ENCODE data around the gene SP6.

SP6 gene

DNA sequence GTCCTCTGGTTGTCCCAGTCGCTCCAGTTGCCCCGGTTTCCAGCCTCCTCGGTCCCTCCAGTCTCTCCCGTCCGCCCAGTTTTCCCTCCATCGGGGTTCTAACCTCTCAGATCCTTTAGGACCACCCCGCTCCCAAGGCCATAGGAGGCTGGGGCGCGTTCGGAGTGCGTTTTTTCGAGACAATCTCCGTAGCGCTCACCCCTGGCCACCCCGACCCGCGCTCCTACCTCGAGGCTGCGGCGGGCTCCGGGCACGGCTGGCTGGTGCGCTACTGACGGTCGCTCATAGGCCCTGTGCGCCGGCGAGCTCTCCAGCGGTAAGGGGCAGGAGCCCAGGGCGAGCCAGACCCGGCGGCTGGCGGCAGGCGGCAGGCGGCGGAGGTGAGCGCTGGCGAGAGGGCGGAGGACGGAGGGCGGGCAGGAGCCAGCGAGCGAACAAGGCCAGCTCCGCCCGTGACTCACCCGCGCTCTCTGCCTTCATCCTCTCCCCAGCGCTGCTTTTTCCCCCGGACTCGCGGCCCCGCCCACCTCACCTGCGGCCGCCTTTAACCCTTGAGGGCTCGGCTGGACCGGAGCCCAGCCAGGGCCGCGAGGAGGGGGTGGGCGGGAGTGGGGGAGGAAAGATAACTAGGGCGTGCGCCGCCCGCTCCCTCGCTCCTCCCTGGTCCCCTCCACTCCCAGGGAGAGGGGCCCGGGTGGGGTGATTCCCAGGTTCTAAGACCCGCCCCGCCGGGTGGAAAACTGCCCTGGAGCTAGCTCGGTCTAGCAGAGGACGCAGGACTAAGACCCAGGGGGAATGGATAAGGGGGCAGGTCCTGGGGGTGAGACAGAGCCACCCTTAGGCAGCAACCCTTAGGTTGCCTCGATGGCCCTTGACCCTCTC lies at the start of gene SP6:
Gene SP6 (minus strand): TSS at position 472 of the 882 bp plus-strand sequence. CDS start 2,734 bp downstream, outside the sequence.
- no peak for FAIRE-seq

DNA sequence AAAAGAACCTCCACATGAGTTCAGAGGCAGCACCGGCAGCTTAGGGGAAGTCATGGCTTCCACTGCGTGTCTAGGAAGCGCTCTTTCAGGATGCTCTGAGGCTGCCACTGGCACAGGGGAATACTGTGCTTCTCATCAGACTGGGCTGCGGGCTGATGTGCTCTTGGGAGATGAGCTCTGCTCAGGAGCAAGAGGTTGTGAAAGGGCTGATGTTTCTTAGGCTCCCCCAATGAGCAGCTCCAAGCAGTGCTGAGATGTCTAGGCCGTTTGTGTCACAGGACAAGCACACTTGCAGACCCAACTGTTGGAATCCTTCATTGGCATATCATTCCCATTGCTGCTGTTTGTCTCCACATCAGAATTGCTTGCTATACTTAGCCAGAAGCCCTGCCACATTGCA lies 48.7 kb upstream of the SP6 start:
- no peak for FAIRE-seq

DNA sequence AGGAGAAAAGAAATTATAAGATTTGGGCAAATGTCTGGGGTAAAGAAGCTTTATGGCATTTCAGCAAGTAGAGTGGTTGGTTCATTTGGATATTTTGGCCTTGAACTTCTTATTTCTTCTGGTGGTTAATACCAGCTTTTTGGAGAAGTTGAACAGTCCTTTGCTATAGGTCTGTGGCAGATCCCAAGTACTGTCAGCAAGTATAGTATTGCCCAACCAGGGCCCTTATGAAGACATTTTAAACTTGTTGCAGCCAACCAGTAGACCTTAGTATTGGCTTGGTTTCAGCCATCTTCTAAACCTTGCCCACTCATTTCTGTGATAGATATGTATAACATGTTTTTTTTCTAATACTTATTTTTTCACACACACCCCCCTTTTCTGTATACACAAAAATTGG lies 47.3 kb upstream of the SP6 start:
- no peak for FAIRE-seq

DNA sequence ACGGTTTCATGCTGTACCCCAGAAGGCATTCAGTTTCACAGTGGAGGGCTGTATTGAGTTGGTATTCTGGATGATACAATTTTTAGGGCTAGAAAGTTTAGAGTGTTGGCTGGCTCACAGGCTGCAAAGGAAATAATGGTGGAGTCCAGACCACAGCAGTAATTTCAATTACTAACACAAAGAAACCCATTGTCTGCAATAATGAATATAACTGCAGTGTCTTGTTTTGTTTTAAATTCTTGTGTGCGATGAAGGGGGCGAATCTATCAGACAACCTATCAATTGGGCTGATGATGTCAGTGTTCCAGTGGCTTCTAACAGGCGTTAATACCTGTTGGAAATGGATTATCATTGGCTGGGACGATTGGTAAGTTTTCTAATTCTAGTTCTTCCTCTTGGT lies 46.6 kb upstream of the SP6 start:
- no peak for FAIRE-seq

DNA sequence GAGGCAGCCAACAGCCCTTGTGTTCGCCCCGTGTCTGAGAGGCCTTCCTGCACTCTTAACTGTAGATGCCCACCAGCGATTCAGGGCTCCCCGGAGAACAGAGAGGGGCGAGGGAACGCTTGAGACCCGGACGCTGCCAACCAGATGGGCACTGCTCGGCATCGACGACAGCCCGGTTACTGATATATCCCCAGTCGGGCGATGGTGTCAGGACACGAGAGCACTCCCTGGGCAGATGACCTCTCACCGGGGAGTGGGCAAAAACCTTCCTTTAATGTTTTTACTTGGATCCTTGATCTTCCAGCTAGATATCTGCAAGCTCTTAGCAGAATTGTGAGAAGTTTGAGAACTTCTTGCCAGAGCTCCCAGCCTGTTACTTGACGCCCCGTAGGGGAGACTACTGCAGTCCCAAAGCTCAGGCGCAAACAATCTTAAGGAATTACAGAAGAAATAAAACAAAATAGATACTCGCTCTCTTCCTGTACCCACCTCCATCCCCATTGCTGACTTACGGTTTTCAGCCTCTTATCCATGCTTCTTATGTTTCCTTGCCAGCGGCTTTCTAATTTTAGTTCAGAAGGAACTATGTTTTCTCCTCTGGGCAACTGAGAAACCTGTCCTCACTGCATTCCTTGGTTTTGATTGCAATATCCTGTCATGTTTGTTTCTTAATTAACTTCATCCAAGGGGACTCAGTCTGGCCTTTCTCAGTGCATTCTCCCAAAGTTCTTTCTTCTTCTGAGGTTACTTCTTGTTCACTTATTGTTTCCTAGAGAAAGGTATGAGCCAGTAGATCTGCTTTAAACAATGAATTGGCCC lies 45.9 kb upstream of the SP6 start:
- FAIRE-seq: no peak

- peak; percentile 92 for FAIRE-seq
These were observed 45.1 kb upstream of the SP6 start, which contains the start of gene SP2 for GRCh38 chr17:47895856-47896671. TSS of gene SP2 (plus strand) at chr17:47896236. CDS start at chr17:47896287, 51 bp downstream.

- no peak for FAIRE-seq
These were observed 44.4 kb upstream of the SP6 start for GRCh38 chr17:47895347-47895855.

DNA sequence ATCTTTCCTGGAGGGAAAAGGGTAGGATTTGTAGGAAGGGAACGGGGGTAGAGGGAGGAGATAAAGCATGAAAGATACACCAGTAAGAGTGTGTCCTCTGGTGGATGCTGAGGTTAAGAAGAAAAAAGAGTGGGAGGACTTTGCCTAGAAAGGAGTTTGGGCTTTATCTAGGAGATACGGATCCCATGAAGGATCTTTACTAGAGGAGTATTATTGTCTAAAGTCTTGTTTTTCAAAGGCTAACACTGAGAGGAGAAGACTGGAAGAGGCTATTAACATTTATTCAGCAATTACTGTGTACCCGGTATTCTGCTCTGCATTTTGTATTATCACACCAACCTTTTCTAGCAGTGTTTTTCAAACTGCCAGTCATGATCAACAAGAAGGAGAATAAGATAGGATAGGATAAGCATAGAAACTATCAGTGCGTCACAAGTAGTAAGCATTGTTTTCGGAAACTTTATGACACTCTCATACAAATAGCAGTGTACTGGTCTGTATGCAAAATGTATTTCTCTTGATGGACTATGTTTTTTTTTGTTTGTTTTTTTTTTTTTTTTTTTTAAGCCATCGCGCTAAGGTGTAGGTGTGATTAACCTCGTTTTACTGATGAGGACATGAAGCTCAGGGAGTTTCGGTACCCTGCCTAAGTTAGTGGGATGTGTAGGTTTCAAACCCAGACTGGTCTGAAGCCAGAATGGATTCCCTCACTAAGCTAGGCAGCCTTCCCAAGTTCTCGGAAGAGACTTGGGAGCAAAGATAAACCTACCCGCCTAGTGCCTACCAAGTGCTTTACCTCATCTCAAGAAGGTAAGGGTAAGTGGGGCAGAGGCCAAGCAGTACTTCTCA lies 43.8 kb upstream of the SP6 start:
- no peak for FAIRE-seq

- FAIRE-seq: no peak
These were observed 40.7 kb upstream of the SP6 start for GRCh38 chr17:47891545-47892088.

DNA sequence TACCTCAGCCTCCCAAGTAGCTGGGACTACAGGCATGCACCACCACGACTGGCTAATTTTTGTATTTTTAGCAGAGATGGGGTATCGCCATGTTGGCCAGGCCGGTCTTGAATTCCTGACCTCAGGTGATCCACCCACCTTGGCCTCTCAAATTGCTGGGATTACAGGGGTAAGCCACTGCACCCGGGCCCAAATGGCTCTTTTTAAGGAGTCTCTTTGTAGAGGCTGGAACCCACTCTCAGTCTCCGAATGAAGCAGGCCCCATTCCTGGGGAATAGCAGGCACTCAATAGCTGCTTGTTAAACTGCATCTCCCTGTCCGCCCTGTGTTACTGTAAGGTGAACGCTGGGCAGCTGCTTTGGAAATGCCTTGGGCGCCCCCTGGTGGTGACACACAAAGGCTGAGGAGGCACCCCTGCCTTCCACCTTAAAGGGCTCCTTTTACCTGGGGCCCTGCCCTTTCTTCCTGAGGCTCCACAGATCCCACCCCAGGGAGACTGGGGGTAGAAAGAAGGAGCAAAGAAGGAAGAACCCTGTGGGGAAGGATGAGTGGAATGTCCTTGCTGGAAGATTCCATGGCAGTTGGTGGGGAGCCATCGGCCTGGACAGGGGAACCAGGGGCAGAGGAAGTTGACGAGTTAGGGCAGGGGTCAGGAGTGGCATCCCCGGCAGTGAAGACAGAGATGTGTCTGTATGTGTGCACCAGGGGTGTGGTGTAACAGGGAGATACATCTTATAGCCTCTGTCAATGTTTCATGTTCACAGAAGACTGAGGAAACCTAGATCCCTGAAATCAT lies 39.0 kb upstream of the SP6 start:
- FAIRE-seq: no peak

DNA sequence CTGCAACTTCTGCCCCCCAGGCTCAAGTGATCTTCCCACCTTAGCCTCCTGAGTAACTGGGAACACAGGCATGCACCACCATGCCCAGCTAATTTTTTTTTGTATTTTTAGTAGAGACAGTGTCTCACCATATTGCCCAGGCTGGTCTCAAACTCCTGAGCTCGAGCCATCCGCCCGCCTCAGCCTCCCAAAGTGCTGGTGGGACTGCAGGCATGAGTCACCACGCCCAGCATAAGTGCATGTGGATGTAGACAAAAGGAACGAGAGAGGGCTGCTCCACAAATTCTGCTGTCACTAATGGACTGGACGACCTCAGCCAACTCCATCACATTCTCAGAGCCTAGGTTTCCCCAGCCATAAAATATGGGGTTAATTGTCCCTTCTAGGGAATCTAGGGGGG lies 37.3 kb upstream of the SP6 start:
- no peak for FAIRE-seq

DNA sequence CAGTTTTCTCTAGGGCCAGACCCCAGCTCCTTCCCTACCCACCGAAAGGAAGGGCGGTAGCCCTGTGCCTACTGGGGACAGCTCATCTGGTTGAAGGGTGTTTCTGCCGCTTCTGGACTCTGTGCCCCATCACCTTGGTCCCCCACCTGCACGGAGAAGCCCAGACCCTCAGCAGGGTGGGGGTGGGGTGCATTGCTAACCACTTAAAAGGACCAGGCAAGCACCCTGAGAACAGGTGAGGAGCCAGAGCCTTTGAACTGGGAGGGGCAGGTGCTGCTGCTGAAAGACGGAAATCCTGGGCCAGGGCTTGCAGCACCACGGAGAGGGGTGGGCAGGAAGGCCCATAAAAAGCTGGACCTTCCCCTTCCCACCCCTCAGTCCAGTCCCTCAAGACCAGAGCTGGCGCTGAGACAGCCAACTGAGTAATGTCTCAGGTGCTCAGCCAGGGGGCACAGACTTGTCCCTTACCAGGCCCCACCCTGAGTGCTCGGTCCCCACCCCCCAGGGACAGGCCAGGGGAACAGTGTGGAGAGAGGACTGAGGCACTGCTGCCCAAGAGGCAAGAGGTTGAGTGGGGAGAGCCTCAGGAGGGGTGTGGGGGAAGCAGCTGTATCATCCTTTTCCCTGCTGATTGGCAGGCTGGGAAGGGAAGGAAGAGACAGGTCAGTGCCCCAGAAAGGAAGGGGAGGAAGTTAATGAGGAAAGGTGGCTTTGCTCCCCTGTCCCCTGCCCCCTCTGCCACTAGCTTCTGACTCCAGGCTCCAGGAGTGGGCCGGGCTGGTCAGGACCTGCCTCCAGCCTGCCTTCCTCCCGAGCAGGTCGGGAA lies 34.2 kb upstream of the SP6 start:
- FAIRE-seq: no peak

DNA sequence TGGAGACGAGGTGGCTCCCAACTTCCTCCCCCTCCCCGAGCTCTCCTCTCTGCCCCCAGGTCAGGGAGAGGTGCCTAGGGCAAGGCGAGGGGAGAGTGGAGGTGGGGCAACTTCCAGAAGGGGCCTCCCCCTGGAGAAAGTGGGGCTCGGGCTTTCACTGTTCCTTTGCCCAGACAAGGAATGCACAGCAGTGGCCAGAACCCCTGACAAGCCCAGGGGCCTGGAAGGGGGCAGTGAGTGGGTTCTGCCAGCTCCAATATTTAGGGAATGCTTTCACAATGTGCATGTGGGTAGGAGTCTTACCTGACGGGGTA lies 33.4 kb upstream of the SP6 start:
- no peak for FAIRE-seq

- FAIRE-seq: no peak
These were observed 32.8 kb upstream of the SP6 start for GRCh38 chr17:47883589-47884426.

DNA sequence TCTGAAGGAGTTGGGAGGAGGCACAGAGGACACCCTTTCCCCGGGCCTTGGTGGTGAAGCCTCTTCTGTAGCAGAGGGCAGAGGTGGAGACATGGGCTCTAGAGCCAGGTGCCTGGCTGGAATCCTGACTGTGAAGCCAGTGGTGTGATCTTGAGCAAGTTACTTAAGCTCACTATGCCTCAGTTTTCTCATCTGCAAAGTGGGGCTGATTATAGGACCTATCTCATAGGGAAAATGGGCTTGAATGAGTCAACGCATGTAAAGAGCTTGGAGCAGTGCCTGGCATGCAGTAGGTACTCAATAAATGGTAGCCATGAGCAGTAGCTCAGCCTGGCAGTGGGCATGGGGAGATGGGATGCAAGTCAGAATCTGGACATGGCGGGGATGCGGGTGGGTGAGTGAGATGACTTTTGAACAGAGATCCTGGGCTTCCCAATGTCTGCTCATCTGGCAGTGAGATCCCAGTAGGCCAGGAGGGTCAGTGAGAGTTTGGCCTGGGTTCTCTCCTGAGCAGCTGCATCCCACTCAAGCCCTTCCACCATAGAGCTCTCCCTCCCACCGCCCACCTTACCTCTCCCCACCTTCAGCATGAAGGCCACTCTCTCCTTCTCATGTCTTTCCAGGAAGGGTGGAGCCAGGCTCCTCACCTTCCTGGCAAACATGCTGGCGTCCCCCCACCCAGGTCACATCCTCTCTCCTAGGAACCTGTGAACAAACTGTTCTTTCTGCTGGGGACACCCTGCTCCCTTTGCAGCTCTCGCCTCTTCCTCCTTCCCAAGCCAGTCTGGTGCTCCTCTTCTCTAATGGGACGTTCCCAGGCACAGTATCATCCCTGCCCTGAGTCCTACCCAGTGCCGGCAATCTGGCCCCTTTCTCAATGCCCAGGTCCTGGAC lies 32.0 kb upstream of the SP6 start:
- no peak for FAIRE-seq

- FAIRE-seq: no peak
These were observed 31.3 kb upstream of the SP6 start for GRCh38 chr17:47882247-47882646.

- no peak for FAIRE-seq
These were observed 29.0 kb upstream of the SP6 start for GRCh38 chr17:47879776-47880454.

All from TTC549 (cell line).